Loucy (cell line): ENCODE results near the gene SMIM45.

Experiments used
- H2AFZ ChIP-seq: fragments of 200-600 bp; sonication (generic); 2 replicates; pipeline ENCODE4 v1.6.0; 2016; ENCODE audit warnings: antibody characterized with exemption, mild to moderate bottlenecking, low read length, moderate library complexity
- H3F3A ChIP-seq: fragments of 200-600 bp; 2 replicates; pipeline ENCODE4 v1.6.0; 2016; ENCODE audit warnings: antibody characterized with exemption, low read depth, mild to moderate bottlenecking
- H3K27me3 ChIP-seq: fragments of 200-600 bp; sonication (generic); 2 replicates; pipeline ENCODE4 v1.6.1; 2014; ENCODE audit warnings: low read length, mild to moderate bottlenecking; ENCODE audit not compliant: insufficient read depth, poor library complexity, severe bottlenecking
- H3K36me3 ChIP-seq: fragments of 200-600 bp; sonication (generic); 2 replicates; pipeline ENCODE4 v1.6.1; 2016; ENCODE audit warnings: low read length; ENCODE audit not compliant: insufficient read depth
- H3K4me1 ChIP-seq: fragments of 200-600 bp; sonication (generic); 2 replicates; pipeline ENCODE4 v1.5.1; 2014; ENCODE audit warnings: low read length, mild to moderate bottlenecking; ENCODE audit not compliant: insufficient read depth, poor library complexity, severe bottlenecking
- H3K4me2 ChIP-seq: fragments of 200-600 bp; sonication (generic); 2 replicates; pipeline ENCODE4 v1.6.0; 2014; ENCODE audit warnings: antibody characterized with exemption, low read length, low read depth, mild to moderate bottlenecking; ENCODE audit not compliant: poor library complexity, severe bottlenecking
- H3K4me3 ChIP-seq: fragments of 200-600 bp; sonication (generic); 2 replicates; pipeline ENCODE4 v1.5.1; 2014; ENCODE audit warnings: low read length, mild to moderate bottlenecking, mixed read lengths; ENCODE audit not compliant: poor library complexity, severe bottlenecking
- H3K79me2 ChIP-seq: fragments of 200-600 bp; sonication (generic); 2 replicates; pipeline ENCODE4 v1.6.1; 2014; ENCODE audit warnings: low read length; ENCODE audit not compliant: insufficient read depth
- H3K9ac ChIP-seq: fragments of 200-600 bp; sonication (generic); 2 replicates; pipeline ENCODE4 v1.6.0; 2014; ENCODE audit warnings: mild to moderate bottlenecking, low read depth, low read length, moderate library complexity; ENCODE audit not compliant: poor library complexity, severe bottlenecking
- H3K9me2 ChIP-seq: fragments of 200-600 bp; sonication (generic); replicated peaks from 2 replicates; pipeline ENCODE4 v1.6.1; 2016; ENCODE audit warnings: low read depth, low read length, mixed read lengths
- H3K9me3 ChIP-seq: fragments of 200-600 bp; sonication (generic); 2 replicates; pipeline ENCODE4 v1.6.1; 2014; ENCODE audit warnings: mild to moderate bottlenecking, antibody characterized with exemption, low read length, low read depth; ENCODE audit not compliant: insufficient read depth
- H4K20me1 ChIP-seq: fragments of 200-600 bp; sonication (generic); 2 replicates; pipeline ENCODE4 v1.6.0; 2014; ENCODE audit warnings: antibody characterized with exemption, low read length, mild to moderate bottlenecking; ENCODE audit not compliant: insufficient read depth, poor library complexity, severe bottlenecking
- CTCF ChIP-seq: fragments of 200-600 bp; sonication (generic); conservative IDR thresholded peaks from 2 replicates; pipeline ENCODE4 v1.5.1; 2014; ENCODE audit warnings: mild to moderate bottlenecking, antibody characterized with exemption, low read length
- EZH2phosphoT487 ChIP-seq: fragments of 200-600 bp; IDR thresholded peaks from 2 replicates; pipeline ENCODE4 v1.6.1; 2018; ENCODE audit warnings: antibody characterized with exemption, mild to moderate bottlenecking, moderate library complexity, borderline replicate concordance

Gene SMIM45

GRCh38 chr22:41915786-41916493 is 36.0 kb upstream of the SMIM45 start:
- H3K9me2 ChIP-seq: no peaks in the 10 kb centered on the region
- no peak overlapping the region for H3K4me2 ChIP-seq
- H3K9ac ChIP-seq: no peak overlapping the region
- no peaks in the 10 kb centered on the region for H3K79me2 ChIP-seq
- no peak overlapping the region for H3K4me3 ChIP-seq
- no peaks in the 10 kb centered on the region for H3K27me3 ChIP-seq
- TF ChIP-seq EZH2phosphoT487 (no peak), CTCF (no peak)
- H3K9me3 ChIP-seq: no peaks in the 10 kb centered on the region
- no peaks in the 10 kb centered on the region for H4K20me1 ChIP-seq
- no peak overlapping the region for H2AFZ ChIP-seq
- H3K36me3 ChIP-seq: no peaks in the 10 kb centered on the region
- no peaks in the 10 kb centered on the region for H3F3A ChIP-seq
- H3K4me1 ChIP-seq: peaks cover 12% of the 10 kb centered on the region

GRCh38 chr22:41916745-41917358 is 35.1 kb upstream of the SMIM45 start:
- no peak overlapping the region for H3K4me2 ChIP-seq
- no peaks in the 10 kb centered on the region for H3F3A ChIP-seq
- H3K4me3 ChIP-seq: no peak overlapping the region
- H3K27me3 ChIP-seq: no peaks in the 10 kb centered on the region
- no peaks in the 10 kb centered on the region for H3K36me3 ChIP-seq
- H3K9me2 ChIP-seq: no peaks in the 10 kb centered on the region
- TF ChIP-seq EZH2phosphoT487 (no peak), CTCF (no peak)
- H3K9me3 ChIP-seq: no peaks in the 10 kb centered on the region
- H3K4me1 ChIP-seq: peaks cover 12% of the 10 kb centered on the region
- H3K9ac ChIP-seq: no peak overlapping the region
- H4K20me1 ChIP-seq: no peaks in the 10 kb centered on the region
- H3K79me2 ChIP-seq: no peaks in the 10 kb centered on the region
- no peak overlapping the region for H2AFZ ChIP-seq

DNA sequence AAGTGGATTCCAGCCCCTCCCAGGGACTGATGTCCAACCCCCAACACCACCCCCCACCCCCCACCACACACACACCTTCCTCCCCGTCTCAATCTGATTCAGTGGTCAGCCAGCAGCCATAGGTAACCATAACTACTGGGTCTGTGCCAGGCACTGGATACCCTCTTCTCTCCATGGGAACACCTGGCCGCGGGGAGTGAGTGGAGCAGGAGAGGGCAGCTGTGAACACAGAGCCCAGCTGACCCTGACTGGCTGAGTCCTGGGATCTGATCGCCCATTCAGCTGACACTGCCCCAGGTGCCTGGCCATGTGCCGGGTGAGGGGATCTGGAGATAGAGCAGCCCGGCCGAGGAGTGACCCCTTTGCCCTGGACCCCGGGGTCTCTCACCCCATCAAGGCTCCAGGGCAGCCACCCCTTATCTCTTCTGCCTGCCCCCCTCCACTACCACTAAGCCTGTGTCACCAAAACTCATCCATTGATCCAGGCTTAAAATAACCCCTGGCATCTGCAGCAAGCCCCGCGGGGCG is 34.5 kb upstream of the SMIM45 start:
- no peak overlapping the region for H2AFZ ChIP-seq
- no peaks in the 10 kb centered on the region for H3K9me2 ChIP-seq
- no peak overlapping the region for H3K4me3 ChIP-seq
- H4K20me1 ChIP-seq: no peaks in the 10 kb centered on the region
- H3K9ac ChIP-seq: no peak overlapping the region
- no peaks in the 10 kb centered on the region for H3K36me3 ChIP-seq
- no peaks in the 10 kb centered on the region for H3K27me3 ChIP-seq
- peaks cover 12% of the 10 kb centered on the region for H3K4me1 ChIP-seq
- H3K4me2 ChIP-seq: no peak overlapping the region
- no peak for TF ChIP-seq CTCF
- no peak for TF ChIP-seq EZH2phosphoT487
- no peaks in the 10 kb centered on the region for H3K9me3 ChIP-seq
- H3F3A ChIP-seq: no peaks in the 10 kb centered on the region
- no peaks in the 10 kb centered on the region for H3K79me2 ChIP-seq
